Psoas muscle (tissue), 8 donors: ENCODE data around the gene GPAT3. TPM values are rescaled to one million over a fixed set of nuclear protein-coding genes. Genes with fewer than 3 reads are reported as not detected.
A peak's percentile ranks its signal among the peaks of the same experiment; 100 is the strongest.

Experiments used
- ATAC-seq, 4 donors: fragments of 200-7000 bp; cut with Tn5 transposase; one replicate each; pipeline ENCODE4 v1.9.1; 2020; ENCODE audit warnings: moderate library complexity in 3 of 4, mild to moderate bottlenecking in 2 of 4
- DNase-seq, 2 donors: peaks; one replicate each; pipeline ENCODE4 v3.0.0-alpha.2; 2020
- H3K27ac ChIP-seq: fragments of 200-600 bp; one replicate; pipeline ENCODE4 v1.8.0; 2022
- H3K27me3 ChIP-seq, 3 donors: fragments of 200-600 bp in 1 of 3; one replicate each; pipeline versions ENCODE4 v1.6.1 to v1.8.0; 2013 to 2022; ENCODE audit warnings: low read length in 2 of 3, mild to moderate bottlenecking in 2 of 3, moderate library complexity in 1 of 3; ENCODE audit not compliant: insufficient read depth in 3 of 3
- H3K36me3 ChIP-seq, 2 donors: fragments of 200-600 bp in 1 of 2; one replicate each; pipeline versions ENCODE4 v1.6.1 to v1.8.0; 2013 to 2022; ENCODE audit warnings: low read depth in 1 of 2, mild to moderate bottlenecking in 1 of 2, moderate library complexity in 1 of 2; ENCODE audit not compliant: insufficient read depth in 1 of 2
- H3K4me1 ChIP-seq: fragments of 200-600 bp; one replicate; pipeline ENCODE4 v1.8.0; 2022
- H3K4me3 ChIP-seq: fragments of 200-600 bp; one replicate; pipeline ENCODE4 v1.8.0; 2022; ENCODE audit warnings: mild to moderate bottlenecking
- H3K9me3 ChIP-seq: fragments of 200-600 bp; one replicate; pipeline ENCODE4 v1.8.0; 2022
- WGBS, 3 donors: extraction: QIAGEN DNeasy Blood & Tissue Kit; methylation state at CpG; one replicate each; pipeline versions ENCODE4 v1.1.6 to v1.1.7; 2013; 5-methylcytosine and 5-hydroxymethylcytosine counted together
- intact Hi-C, 2 donors: fragments of 100-400 bp; cut with DNase I; formaldehyde crosslinking; loops; one replicate each; pipeline versions ENCODE4 v1.11.0 to v1.14.2; 2022
- polyA plus RNA-seq, 3 donors: library from polyadenylated mRNA; stranded (reverse); fragments of 200-250 nt; gene quantifications; one replicate each; pipeline ENCODE4 v1.2.3, GENCODE V29; 2013
- total RNA-seq, 4 donors: library from RNA; stranded (reverse); fragmentation: NEBNext Ultra II Directional in 2 of 4; extraction: Animal tissue kit (Norgen Biotek cat#: 25700) in 2 of 4; gene quantifications; one replicate each; pipeline versions ENCODE4 v1.2.1 to v1.2.4, GENCODE V29; 2021 to 2023
- TF ChIP-seq, protein P1 (sequence below): fragments of 200-600 bp; IDR thresholded peaks from one replicate; pipeline ENCODE4 v1.8.0; 2022; ENCODE audit warnings: antibody characterized with exemption
- donor health status: healthy with polysubstance abuse.
- donor health status: DM: no; HTN: no; CAD: no; lungs with moderate emphysema.
- donor health status: Bipolar disorder and iron deficiency.
- donor health status: healthy.
- donor health status: DM: yes; HTN: yes; CAD: no.
- donor health status: DM: no; HTN: no; CAD: no.
- donor health status: DM: no; HTN: no; CAD: no.
- donor health status: DM: yes; HTN: yes; CAD: no.

The GPAT3 gene
- total and polyA plus RNA-seq, 7 donors = 18.9 to 108 (median 42.0) TPM

GRCh38 chr4:83625821-83626220 lies 89.9 kb downstream of the GPAT3 start:
- Histone ChIP-seq H3K27me3 (no peaks in the 10 kb centered on the region), H3K4me1 (peaks cover 27% of the 10 kb centered on the region), H3K4me3 (peak overlapping the region; percentile 54), H3K36me3 (no peaks in the 10 kb centered on the region), H3K9me3 (peaks cover 11% of the 10 kb centered on the region), H3K27ac (peak overlapping the region; percentile 90)
- 28 to 55% (median 29%) methylated on average over 1 of the region's 1 CpG for WGBS, 3 donors
- ATAC-seq (peak; percentile 70 to 93 (median 84)), DNase-seq (no peak)
- TF ChIP-seq, protein P1, sequence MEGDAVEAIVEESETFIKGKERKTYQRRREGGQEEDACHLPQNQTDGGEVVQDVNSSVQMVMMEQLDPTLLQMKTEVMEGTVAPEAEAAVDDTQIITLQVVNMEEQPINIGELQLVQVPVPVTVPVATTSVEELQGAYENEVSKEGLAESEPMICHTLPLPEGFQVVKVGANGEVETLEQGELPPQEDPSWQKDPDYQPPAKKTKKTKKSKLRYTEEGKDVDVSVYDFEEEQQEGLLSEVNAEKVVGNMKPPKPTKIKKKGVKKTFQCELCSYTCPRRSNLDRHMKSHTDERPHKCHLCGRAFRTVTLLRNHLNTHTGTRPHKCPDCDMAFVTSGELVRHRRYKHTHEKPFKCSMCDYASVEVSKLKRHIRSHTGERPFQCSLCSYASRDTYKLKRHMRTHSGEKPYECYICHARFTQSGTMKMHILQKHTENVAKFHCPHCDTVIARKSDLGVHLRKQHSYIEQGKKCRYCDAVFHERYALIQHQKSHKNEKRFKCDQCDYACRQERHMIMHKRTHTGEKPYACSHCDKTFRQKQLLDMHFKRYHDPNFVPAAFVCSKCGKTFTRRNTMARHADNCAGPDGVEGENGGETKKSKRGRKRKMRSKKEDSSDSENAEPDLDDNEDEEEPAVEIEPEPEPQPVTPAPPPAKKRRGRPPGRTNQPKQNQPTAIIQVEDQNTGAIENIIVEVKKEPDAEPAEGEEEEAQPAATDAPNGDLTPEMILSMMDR = no peak
- intact Hi-C loops = loop anchor here in 1 of 2 donors (5.0 kb wide), 1 partner anchor 94 kb away; no protein-coding TSS in a partner anchor

GRCh38 chr4:83626245-83626836 lies 90.4 kb downstream of the GPAT3 start:
- 21 to 32% (median 23%) methylated on average over 11 of the region's 11 CpGs for WGBS, 3 donors
- H3K27ac ChIP-seq = peak overlapping the region; percentile 90
- H3K9me3 ChIP-seq = peaks cover 11% of the 10 kb centered on the region
- ATAC-seq (peak; percentile 94 to 98 (median 95)), DNase-seq (no peak)
- no peaks in the 10 kb centered on the region for H3K27me3 ChIP-seq
- H3K36me3 ChIP-seq = no peaks in the 10 kb centered on the region
- TF ChIP-seq, protein P1 = no peak
- peak overlapping the region; percentile 54 for H3K4me3 ChIP-seq
- intact Hi-C loops = loop anchor here in 1 of 2 donors (5.0 kb wide), 1 partner anchor 94 kb away; no protein-coding TSS in a partner anchor
- peaks cover 32% of the 10 kb centered on the region for H3K4me1 ChIP-seq

- Histone ChIP-seq H3K36me3 (no peaks in the 10 kb centered on the region), H3K4me1 (peaks cover 30% of the 10 kb centered on the region), H3K4me3 (no peak overlapping the region), H3K27me3 (no peaks in the 10 kb centered on the region), H3K27ac (peak overlapping the region; percentile 14), H3K9me3 (peaks cover 4% of the 10 kb centered on the region)
- DNase-seq (no peak), ATAC-seq (peak in 1 of 4 donors; percentile 20)
- TF ChIP-seq, protein P1 = no peak
- 34 to 55% (median 45%) methylated on average over 6 of the region's 6 CpGs for WGBS, 3 donors
- intact Hi-C loops = loop anchor here in 1 of 2 donors (5.0 kb wide), 1 partner anchor 98 kb away; no protein-coding TSS in a partner anchor
Observed at GRCh38 chr4:83629945-83630721, 94.2 kb downstream of the GPAT3 start.

GRCh38 chr4:83631066-83631465 lies 95.2 kb downstream of the GPAT3 start:
- no peak for ATAC-seq
- TF ChIP-seq, protein P1 = no peak
- Histone ChIP-seq H3K27me3 (no peaks in the 10 kb centered on the region), H3K9me3 (peaks cover 4% of the 10 kb centered on the region), H3K4me3 (no peak overlapping the region), H3K27ac (no peak overlapping the region), H3K36me3 (no peaks in the 10 kb centered on the region), H3K4me1 (peaks cover 21% of the 10 kb centered on the region)
- DNase-seq = no peak
- intact Hi-C loops = no loop called here
- 28 to 39% (median 29%) methylated on average over 2 of the region's 2 CpGs for WGBS, 3 donors
